ENCODE data around the gene ZNF107. TPM values are rescaled to one million over a fixed set of nuclear protein-coding genes. Genes with fewer than 3 reads are reported as not detected.

ZNF107 gene
- total RNA-seq, 2 experiments from 2014 or later, result 17.8 to 25.6 TPM

GRCh38 chr7:64636386-64636785 is 29.5 kb upstream of the ZNF107 start:
- no peaks in the 10 kb centered on the region for H3K4me1 Mint-ChIP-seq
- DNase-seq (no peak), ATAC-seq (no peak)
- CTCF ChIA-PET, result no interaction called here
- H3K9me3 Mint-ChIP-seq (ENCODE audit: low read depth), result peaks cover 7% of the 10 kb centered on the region
- no peaks in the 10 kb centered on the region for H3K27me3 Mint-ChIP-seq
- no peak overlapping the region for H3K4me3 Mint-ChIP-seq
- H3K36me3 Mint-ChIP-seq, result no peaks in the 10 kb centered on the region
- no peak overlapping the region for H3K27ac Mint-ChIP-seq

- ATAC-seq (no peak), DNase-seq (no peak)
- Mint-ChIP-seq H3K9me3 (ENCODE audit: low read depth) (peaks cover 7% of the 10 kb centered on the region), H3K27me3 (no peaks in the 10 kb centered on the region), H3K4me1 (no peaks in the 10 kb centered on the region), H3K36me3 (no peaks in the 10 kb centered on the region), H3K27ac (no peak overlapping the region), H3K4me3 (no peak overlapping the region)
- CTCF ChIA-PET, result no interaction called here
These were observed 28.1 kb upstream of the ZNF107 start for GRCh38 chr7:64637521-64638445.

- Mint-ChIP-seq H3K4me3 (no peak overlapping the region), H3K9me3 (ENCODE audit: low read depth) (peaks cover 11% of the 10 kb centered on the region), H3K27me3 (no peaks in the 10 kb centered on the region), H3K27ac (no peak overlapping the region), H3K4me1 (no peaks in the 10 kb centered on the region), H3K36me3 (no peaks in the 10 kb centered on the region)
- no peak for ATAC-seq
- DNase-seq, result no peak
- CTCF ChIA-PET, result no interaction called here
These were observed 27.1 kb upstream of the ZNF107 start for GRCh38 chr7:64638822-64639221.

GRCh38 chr7:64639267-64640001 is 26.5 kb upstream of the ZNF107 start:
- Mint-ChIP-seq H3K4me1 (no peaks in the 10 kb centered on the region), H3K4me3 (no peak overlapping the region), H3K9me3 (ENCODE audit: low read depth) (peaks cover 11% of the 10 kb centered on the region), H3K27me3 (no peaks in the 10 kb centered on the region), H3K27ac (no peak overlapping the region), H3K36me3 (no peaks in the 10 kb centered on the region)
- CTCF ChIA-PET, result no interaction called here
- ATAC-seq, result no peak
- DNase-seq, result no peak

DNA sequence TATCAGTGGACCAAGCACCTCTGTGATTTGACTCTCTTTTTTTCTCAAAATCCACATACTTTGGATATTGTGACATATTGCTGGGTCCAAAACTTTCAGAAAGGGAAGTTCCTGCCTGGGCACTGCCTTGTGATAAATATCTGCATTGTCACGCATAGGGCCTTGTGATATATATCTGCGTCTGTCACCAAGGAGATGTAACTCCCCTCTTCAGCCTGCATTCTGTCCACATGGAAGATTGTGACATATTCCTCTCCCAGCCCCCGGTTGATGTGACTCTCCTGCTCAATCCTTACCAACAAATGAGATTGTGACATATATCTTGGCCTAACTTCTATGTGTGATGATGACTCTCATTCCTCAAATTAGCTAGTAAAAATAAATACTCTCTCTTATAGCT is 25.4 kb upstream of the ZNF107 start:
- H3K9me3 Mint-ChIP-seq (ENCODE audit: low read depth), result peaks cover 13% of the 10 kb centered on the region
- CTCF ChIA-PET, result no interaction called here
- H3K4me3 Mint-ChIP-seq, result no peak overlapping the region
- no peak for DNase-seq
- ATAC-seq, result no peak
- H3K27ac Mint-ChIP-seq, result no peak overlapping the region
- no peaks in the 10 kb centered on the region for H3K27me3 Mint-ChIP-seq
- no peaks in the 10 kb centered on the region for H3K4me1 Mint-ChIP-seq
- H3K36me3 Mint-ChIP-seq, result no peaks in the 10 kb centered on the region

- CTCF ChIA-PET, result no interaction called here
- peaks cover 13% of the 10 kb centered on the region for H3K9me3 Mint-ChIP-seq (ENCODE audit: low read depth)
- H3K27ac Mint-ChIP-seq, result no peak overlapping the region
- no peak overlapping the region for H3K4me3 Mint-ChIP-seq
- no peaks in the 10 kb centered on the region for H3K4me1 Mint-ChIP-seq
- no peaks in the 10 kb centered on the region for H3K27me3 Mint-ChIP-seq
- DNase-seq (no peak), ATAC-seq (no peak)
- H3K36me3 Mint-ChIP-seq, result no peaks in the 10 kb centered on the region
These were observed 23.9 kb upstream of the ZNF107 start for GRCh38 chr7:64642046-64642445.

GRCh38 chr7:64642875-64643274 is 23.1 kb upstream of the ZNF107 start:
- H3K36me3 Mint-ChIP-seq, result no peaks in the 10 kb centered on the region

DNA sequence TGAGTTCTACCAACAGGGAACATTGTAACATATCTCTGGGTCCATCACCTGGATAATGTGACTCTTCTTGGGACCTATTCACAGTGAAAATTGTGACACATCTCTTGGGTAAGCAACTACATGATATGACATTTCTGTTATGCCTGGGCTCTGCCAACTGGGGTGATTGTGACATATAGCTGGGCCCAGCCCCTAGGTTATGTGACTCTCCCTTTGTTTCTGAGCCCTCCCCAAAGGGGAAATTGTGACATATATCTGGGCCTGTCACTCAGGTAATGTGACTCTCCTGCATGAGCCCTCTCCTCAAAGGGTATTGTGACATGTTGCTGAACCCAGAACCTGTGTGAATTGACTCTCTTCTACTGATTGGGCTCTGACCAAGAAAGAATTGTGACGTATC is 22.4 kb upstream of the ZNF107 start:
- peaks cover 15% of the 10 kb centered on the region for H3K9me3 Mint-ChIP-seq (ENCODE audit: low read depth)
- no peak for ATAC-seq
- CTCF ChIA-PET, result no interaction called here

More at GRCh38 chr7:64642875-64643274, 23.1 kb upstream of the ZNF107 start:
- Mint-ChIP-seq H3K4me1 (no peaks in the 10 kb centered on the region), H3K27me3 (no peaks in the 10 kb centered on the region), H3K4me3 (no peak overlapping the region), H3K27ac (no peak overlapping the region), H3K9me3 (ENCODE audit: low read depth) (peaks cover 13% of the 10 kb centered on the region)
- ATAC-seq, result no peak
- no peak for DNase-seq
- CTCF ChIA-PET, result no interaction called here

GRCh38 chr7:64651203-64651602 is 14.7 kb upstream of the ZNF107 start:
- Mint-ChIP-seq H3K27ac (no peak overlapping the region), H3K27me3 (no peaks in the 10 kb centered on the region), H3K9me3 (ENCODE audit: low read depth) (peaks cover 25% of the 10 kb centered on the region), H3K36me3 (no peaks in the 10 kb centered on the region), H3K4me1 (no peaks in the 10 kb centered on the region), H3K4me3 (no peak overlapping the region)
- ATAC-seq (no peak), DNase-seq (no peak)
- CTCF ChIA-PET, result no interaction called here

More for the DNA sequence above, 22.4 kb upstream of the ZNF107 start:
- Mint-ChIP-seq H3K27me3 (no peaks in the 10 kb centered on the region), H3K36me3 (no peaks in the 10 kb centered on the region), H3K4me3 (no peak overlapping the region), H3K4me1 (no peaks in the 10 kb centered on the region), H3K27ac (no peak overlapping the region)
- DNase-seq, result no peak

DNA sequence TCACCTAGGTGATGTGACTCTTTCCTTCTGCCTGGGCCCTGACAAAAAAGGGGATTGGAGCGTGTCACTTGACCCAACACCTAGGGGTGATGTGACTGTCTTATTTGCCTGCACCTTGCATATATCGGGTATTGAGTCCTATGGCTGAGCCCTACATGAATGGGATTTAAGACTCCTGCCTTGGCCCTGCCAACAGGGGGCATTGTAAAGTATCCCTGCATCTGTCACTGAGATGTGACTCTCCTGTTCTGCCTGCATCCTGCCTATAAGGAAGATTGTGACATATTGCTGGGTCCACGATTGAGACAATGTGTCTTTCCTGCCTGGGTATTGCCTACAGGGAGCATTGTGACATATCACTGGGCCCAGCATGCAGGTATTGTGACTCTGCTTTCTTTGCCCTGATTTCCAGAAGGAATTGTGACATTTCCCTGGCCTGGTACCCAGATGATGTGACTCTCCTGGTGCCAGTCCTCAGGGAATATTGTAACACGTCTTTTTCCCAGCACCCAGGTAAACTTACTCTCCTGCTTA is 14.2 kb upstream of the ZNF107 start:
- Mint-ChIP-seq H3K27me3 (no peaks in the 10 kb centered on the region), H3K36me3 (no peaks in the 10 kb centered on the region), H3K4me3 (no peak overlapping the region), H3K27ac (no peak overlapping the region), H3K4me1 (no peaks in the 10 kb centered on the region), H3K9me3 (ENCODE audit: low read depth) (peaks cover 26% of the 10 kb centered on the region)
- DNase-seq, result no peak
- no peak for ATAC-seq
- CTCF ChIA-PET, result no interaction called here

- no peak for DNase-seq
- peaks cover 30% of the 10 kb centered on the region for H3K9me3 Mint-ChIP-seq (ENCODE audit: low read depth)
- CTCF ChIA-PET, result no interaction called here
- H3K36me3 Mint-ChIP-seq, result no peaks in the 10 kb centered on the region
- no peak for ATAC-seq
- H3K27ac Mint-ChIP-seq, result no peak overlapping the region
- H3K4me3 Mint-ChIP-seq, result no peak overlapping the region
- no peaks in the 10 kb centered on the region for H3K27me3 Mint-ChIP-seq
- no peaks in the 10 kb centered on the region for H3K4me1 Mint-ChIP-seq
These were observed 12.1 kb upstream of the ZNF107 start for GRCh38 chr7:64653721-64654401.

DNA sequence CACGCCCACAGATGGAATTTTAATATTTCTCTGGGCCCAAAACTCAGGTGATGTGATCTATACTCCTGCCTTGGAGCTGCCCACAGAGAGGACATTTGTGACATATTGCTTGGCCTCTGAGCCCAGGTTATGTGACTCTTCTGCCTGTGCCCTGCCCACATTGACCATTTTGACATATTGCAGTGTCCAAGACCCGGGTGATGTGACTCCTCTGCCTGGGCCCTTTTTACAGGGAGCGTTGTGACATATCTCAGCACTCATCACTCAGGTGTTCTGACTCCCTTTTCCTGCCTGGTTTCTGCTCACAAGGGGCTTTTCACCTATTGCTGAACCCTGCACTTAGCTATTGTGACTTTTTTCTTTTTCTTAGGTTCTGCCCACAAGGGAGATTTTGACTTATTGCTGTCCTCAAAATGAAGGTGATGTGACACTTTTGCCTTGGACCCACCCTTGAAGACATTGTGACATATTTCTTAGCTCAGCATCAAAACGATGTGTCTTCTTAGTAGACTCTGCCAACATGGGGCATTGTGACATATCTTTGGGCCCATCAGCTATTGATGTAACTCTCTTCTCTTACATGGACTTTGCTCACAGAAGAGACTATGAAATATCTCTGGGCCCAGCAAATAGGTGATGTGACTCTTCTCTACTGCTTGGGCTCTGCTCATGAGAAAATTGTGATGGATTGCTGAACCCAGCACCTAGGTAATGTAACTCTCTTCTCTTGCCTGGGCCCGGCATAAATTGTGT is 11.0 kb upstream of the ZNF107 start:
- Mint-ChIP-seq H3K27ac (no peak overlapping the region), H3K4me3 (no peak overlapping the region), H3K27me3 (no peaks in the 10 kb centered on the region), H3K36me3 (no peaks in the 10 kb centered on the region), H3K4me1 (no peaks in the 10 kb centered on the region), H3K9me3 (ENCODE audit: low read depth) (peaks cover 27% of the 10 kb centered on the region)
- DNase-seq, result no peak
- no peak for ATAC-seq
- CTCF ChIA-PET, result no interaction called here

GRCh38 chr7:64655811-64656210 is 10.1 kb upstream of the ZNF107 start:
- H3K9me3 Mint-ChIP-seq (ENCODE audit: low read depth), result peaks cover 24% of the 10 kb centered on the region
- DNase-seq (no peak), ATAC-seq (no peak)
- H3K27me3 Mint-ChIP-seq, result no peaks in the 10 kb centered on the region
- H3K4me3 Mint-ChIP-seq, result no peak overlapping the region
- H3K36me3 Mint-ChIP-seq, result no peaks in the 10 kb centered on the region
- H3K4me1 Mint-ChIP-seq, result no peaks in the 10 kb centered on the region
- CTCF ChIA-PET, result no interaction called here
- H3K27ac Mint-ChIP-seq, result no peak overlapping the region
